HL-60/S4 treated with phorbol 12-myristate 13-acetate at 8.2 ng/mL for 4 days and 3 days (cell line): ENCODE data around the gene GALNT18.

ENCODE experiments used
- in situ Hi-C: fragments of 300-500 bp; cut with MboI; formaldehyde crosslinking; loops from 2 replicates; pipeline ENCODE4 v1.15.0; 2022; ENCODE audit warnings: low sequenced_read_pairs

Gene GALNT18

DNA sequence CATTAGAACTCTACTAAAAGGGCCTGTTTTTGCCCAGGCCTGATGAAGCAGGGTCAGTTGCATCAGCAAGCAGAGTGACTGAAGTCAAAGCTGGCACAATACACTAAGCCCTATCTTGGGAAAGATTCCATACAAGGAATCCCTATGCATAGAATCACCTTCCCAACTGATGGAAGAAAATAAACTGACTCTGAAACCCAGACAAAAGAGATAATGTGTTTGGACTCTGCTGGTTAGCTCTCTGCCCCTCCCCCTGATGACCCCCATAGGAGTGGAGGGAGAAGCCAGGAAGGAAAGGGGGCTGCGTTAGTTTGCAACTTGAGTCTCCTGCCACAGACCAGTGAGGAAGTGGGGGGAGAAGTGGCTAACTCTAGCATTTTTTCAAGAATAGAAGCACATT lies 32.9 kb downstream of the GALNT18 start:
- in situ Hi-C loops, result no loop called here

DNA sequence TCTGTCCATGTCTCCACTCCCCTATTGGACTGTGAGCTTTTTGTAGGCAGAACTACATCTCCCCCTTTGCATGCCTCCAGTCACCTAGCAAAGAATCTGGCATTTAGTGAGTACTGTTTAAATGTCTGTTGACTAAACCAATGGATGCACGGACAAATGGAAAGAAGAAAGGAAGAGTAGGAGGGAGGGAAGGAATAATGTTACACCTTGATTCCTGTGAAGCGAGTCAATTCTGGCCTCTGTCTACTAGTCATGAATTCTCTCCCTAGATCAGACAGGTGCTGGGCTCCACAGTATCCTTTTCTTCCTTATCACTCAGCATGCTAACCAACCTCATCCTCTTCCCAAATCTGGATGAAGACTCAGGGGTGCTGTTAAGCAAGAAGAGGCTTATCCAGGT lies 33.6 kb downstream of the GALNT18 start:
- in situ Hi-C loops, result no loop called here

DNA sequence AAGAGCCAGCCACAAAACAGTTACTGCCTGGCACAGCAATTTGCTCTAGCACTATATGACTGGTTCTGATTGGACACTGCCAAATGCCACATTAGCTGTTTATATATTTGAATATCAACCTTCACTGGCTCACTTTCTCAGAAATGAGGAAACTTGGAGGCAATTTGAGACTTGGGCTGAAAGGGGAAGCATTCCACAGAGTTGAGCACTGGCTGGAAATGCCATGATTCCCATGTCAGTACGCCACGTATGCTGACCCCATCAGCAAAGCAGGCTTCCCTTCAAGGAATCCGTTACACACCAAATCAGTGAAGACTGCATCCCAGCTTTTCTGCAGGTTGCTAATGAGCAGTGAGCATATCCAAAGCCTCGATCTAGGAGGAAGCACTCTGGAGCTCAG lies 34.7 kb downstream of the GALNT18 start:
- in situ Hi-C loops, result no loop called here

DNA sequence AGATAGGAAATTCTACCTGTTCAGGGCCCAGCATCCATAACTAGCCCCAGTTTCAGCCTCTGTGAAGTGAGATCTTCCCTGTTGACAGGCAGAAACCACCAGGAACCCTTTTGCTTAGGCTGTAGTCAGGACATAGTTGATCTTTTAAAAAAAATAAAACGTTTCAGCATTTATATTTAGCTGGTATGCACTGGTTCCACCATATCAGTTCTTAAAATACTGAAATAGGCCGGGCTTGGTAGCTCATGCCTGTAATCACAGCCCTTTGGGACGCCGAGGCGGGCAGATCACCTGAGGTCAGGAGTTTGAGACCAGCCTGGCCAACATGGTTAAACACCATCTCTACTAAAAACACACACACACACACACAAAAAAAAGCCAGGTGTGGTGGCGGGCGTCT lies 35.3 kb downstream of the GALNT18 start:
- in situ Hi-C loops, result no loop called here

GRCh38 chr11:11584937-11585336 lies 36.9 kb downstream of the GALNT18 start:
- in situ Hi-C loops, result no loop called here

GRCh38 chr11:11584530-11584810 lies 37.3 kb downstream of the GALNT18 start:
- in situ Hi-C loops, result no loop called here

GRCh38 chr11:11583801-11584529 lies 37.8 kb downstream of the GALNT18 start:
- in situ Hi-C loops, result no loop called here

DNA sequence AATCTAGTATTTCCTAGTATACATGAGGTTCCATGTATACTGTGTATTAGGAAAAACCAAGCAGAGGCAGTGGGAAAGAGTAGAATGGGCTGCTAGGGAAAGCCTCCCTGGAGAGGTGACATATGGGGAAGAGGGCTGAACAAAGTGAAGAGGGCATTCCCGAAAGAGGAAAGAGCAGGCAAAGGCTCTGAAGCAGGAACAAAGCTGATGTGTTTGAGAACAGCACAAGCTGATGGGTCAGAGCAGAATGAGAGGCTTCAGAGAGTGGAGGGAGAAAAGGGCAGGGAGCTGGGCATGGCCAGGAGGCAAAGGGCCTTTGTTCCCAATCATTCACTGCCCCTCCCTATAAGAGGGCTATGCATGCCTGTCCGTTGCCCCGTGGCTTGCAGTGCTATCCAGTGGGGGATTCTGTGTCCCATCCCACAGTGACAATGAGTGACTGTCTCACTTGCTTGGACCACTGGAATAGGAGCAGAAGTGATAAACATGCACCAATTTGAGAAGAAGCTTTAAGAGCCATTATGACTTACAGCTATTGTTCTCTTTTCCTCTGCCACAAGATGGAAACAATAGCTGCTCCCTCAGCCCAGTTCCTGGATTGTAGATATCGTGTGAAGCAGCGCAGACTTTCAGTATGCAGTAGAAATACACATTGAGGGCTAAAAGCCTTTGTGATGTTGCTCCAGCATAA lies 39.6 kb downstream of the GALNT18 start:
- in situ Hi-C loops, result no loop called here

DNA sequence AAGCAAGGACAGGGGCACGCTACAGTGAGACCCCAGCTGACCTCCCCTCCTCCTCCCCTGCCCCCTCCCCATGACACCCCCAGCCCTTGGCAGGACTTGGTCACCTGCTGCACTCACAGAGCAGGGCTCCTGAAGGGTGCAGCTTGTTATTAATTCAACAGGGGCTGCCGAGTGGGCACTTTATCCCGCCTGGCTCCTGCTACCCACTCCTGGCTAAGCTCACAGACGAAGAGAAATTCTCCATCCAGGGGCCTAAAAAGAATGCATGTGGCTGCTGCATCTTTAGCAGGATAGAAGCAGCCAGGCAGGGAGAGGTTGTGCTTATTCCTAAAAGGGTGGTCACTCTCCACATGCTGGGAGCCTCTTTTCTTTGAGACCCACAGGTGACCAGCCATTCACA lies 40.3 kb downstream of the GALNT18 start:
- in situ Hi-C loops, result no loop called here

DNA sequence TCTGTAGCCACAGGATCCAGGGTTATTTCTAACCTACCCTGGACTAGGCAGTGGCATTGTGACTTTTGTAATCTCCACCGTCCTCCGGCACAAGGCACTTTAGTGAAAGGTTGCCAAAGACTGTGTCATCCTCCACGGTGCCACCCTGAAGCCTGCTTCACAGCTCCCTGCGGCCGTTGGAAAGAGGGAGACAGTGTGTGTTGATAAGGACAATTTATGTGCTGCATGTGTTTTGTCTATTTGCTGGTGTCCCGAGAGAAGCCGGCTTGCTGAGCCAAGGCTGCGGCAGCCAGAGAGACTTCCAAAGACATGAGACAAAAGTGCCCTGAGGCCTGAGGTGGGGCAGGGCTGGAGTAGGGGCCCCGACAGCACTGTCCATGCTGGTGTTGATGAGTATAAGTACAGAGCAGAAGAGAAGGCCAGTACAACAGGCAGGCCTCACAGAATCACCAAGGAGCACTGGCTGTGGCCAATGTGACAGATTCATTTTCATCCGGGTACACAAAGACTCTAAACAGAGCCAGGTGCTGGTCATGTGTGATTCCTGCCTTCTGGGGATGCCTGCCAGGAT lies 40.9 kb downstream of the GALNT18 start:
- in situ Hi-C loops, result no loop called here

- in situ Hi-C loops, result no loop called here
Observed at GRCh38 chr11:11580012-11580411, 41.8 kb downstream of the GALNT18 start.

DNA sequence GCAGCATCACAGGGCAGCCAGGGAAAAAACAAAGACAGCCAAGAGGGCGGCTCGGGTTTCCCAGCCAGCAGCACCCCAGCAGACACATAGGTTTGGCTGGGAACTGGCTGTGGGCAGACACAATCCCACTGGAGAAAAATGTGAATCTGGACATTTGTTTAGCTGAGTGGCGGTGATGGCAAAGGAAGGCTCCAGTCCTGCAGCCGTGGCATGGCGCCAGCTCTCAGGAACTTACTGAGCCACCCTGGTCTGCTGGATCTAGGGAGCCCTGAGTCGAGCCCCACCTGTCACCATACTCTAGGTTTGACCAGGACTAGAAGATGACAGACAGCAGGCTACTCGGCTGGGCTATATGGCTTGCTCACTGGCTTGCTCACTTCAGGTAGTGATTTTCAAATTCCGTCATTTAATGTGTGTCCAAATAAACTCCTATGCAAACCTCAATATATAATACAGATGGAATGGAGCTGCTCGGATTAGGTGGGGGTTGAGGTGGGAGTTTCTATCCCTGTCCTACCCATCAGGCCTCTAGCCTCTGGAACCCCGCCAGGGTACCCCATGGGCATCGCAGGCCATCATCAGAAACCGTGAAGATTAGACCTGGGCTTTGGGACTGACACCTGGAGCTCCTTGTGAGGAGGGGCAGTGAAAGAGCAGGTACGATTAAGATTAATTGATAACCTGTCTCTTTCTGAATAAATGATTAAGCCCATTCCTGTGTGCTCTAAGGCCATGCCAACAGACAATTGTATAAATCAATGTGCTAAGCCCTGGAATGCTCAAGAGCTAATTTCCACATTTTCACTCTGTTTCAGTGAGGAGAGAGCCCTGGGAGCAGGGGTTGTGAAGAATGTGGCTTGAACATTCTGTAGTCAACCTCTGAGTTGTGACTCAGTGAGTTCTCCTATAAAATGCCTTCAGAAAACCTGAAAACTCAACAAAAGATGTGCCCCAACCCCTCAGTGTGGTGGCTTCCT lies 42.5 kb downstream of the GALNT18 start:
- in situ Hi-C loops, result no loop called here

DNA sequence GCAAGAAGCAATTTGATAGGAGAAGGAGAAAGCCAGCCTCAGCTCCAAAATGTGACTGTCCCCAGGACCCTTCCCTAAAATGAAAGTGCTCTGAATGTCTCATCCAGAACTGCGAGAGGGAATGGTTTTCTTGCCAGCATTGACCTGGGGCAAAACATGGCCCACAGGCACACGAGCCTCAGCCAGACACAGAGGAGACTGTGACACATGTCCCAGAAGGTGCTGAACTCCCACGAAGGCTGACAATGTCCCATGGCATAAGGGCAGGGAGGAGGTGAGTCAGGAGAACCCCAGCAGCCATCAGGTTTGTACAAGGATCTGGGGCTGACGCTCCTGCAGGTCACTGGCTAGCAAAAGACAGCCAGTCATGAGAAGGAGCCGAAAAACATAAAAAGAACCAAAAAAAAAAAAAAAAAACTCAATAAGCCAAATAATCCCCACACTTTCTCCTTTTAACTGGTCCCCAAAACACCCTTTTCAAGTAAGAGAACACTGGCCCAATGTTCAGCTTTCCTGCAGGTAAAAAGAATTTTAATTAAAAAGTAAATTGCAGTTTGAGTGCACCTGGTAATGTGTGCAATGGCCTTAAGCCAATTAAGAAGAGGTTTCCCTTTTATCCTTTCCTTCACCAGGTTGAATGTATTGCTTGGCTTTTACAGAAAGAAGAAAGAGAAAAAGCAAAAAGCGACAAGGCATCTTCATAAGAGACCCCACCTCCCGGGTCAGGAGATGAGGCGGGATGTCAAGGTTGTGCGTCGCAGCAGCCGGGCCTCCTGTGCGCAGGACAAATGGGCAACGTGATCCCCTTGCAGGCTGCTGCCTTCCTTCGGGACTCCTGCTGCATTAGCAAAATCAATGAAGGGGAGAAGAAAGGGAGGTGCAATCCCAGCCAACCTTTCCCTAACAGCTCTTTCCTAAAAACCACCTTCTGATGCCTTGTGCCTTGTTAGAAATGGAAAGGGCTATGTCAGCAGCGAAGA lies 43.6 kb downstream of the GALNT18 start:
- in situ Hi-C loops, result no loop called here

DNA sequence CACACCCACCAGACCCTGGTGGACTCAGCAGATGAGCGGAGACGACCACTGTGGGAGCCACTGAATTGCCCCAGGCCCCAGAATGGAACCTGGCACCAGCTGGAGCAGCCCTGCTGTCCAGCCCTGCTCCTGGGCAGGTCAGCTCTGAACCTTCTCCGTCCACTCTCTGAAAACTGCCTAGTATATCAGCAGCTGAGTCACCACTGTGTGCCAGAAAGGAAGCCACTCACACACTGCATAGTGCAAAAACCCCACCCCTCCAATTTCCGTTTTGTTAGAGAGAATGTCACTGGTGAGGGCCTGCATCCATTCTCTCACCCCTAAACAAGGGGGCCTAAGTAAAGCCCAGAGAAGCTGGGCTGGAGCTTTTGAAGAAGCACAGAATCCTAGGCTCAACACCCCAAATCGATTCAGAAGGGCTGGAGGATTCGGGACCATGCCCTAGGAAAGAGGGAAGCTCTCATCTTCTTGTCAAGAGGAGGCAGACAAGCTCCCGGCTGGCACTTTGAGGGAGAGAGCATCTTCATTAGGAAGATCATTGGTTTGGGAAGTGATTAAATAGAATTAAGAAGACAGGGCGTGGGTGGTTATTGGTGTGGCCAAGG lies 44.5 kb downstream of the GALNT18 start:
- in situ Hi-C loops, result no loop called here

GRCh38 chr11:11574373-11575287 lies 47.2 kb downstream of the GALNT18 start:
- in situ Hi-C loops, result no loop called here

GRCh38 chr11:11572386-11572785 lies 49.4 kb downstream of the GALNT18 start:
- in situ Hi-C loops, result no loop called here

DNA sequence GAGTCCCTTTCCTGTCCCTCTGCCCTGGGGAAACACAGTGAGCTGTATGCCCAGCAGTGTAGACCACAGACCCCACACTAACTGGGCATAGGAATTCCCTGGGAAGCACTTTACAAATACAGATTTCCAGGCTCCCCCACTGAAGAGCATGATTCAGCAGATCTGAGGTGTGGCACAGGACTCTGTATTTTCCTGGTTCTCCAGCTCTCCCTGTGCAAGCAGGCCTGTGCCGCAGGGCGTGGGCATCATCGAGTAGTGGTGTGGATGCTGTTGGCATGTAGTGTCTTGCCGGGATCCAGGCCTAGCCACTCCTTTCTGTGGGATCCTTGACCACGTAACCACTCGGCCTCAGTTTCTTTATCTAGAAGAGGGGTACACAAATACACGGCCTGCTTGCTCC lies 49.9 kb downstream of the GALNT18 start:
- in situ Hi-C loops, result no loop called here

DNA sequence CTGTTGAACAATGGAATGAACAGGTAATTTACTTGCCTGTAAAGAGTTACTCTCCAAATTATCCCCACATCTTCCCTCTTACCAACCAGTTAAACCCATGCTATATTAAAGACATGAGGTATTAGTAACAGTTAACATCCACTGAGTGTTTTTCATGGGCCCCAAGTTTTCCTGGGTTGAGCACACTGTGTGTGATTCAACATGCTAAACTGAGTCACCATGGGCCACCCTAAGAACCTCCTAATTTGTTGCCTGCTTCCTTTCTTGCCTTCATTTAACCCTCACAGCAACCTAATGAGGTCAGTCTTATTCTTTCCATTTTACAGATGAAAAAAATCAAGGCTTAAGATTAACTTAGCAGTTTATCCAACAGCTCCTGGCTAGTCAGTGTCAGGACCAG lies 51.0 kb downstream of the GALNT18 start:
- in situ Hi-C loops, result no loop called here
